ENCODE results near the gene DMXL1. TPM values are rescaled to one million over a fixed set of nuclear protein-coding genes. Genes with fewer than 3 reads are reported as not detected.

Gene DMXL1, protein sequence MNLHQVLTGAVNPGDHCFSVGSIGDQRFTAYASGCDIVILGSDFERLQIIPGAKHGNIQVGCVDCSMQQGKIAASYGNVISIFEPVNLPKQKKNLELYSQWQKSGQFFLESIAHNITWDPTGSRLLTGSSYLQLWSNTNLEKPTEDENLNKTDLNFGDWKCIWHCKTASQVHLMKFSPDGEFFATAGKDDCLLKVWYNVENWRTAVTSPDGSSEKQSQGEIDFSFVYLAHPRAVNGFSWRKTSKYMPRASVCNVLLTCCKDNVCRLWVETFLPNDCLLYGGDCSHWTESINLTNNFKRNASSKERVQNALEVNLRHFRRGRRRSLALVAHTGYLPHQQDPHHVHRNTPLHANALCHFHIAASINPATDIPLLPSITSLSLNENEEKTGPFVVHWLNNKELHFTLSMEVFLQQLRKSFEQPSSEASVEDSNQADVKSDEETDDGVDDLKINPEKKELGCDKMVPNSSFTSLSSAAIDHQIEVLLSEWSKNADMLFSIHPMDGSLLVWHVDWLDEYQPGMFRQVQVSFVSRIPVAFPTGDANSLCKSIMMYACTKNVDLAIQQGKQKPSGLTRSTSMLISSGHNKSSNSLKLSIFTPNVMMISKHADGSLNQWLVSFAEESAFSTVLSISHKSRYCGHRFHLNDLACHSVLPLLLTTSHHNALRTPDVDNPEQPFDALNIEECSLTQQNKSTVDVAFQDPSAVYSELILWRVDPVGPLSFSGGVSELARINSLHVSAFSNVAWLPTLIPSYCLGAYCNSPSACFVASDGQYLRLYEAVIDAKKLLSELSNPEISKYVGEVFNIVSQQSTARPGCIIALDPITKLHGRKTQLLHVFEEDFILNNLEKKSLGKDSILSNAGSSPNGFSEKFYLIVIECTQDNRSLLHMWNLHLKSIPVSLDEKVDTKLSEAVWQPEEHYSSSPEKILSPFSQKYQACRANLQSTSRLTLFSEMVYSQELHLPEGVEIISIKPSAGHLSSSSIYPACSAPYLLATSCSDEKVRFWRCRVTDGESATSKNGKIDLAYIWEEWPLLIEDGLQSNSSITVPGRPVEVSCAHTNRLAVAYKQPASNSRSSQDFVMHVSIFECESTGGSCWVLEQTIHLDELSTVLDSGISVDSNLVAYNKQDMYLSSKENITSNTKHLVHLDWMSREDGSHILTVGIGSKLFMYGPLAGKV (N-terminal part only)
- 100 to 1,000 TPM in 1 of 4 donors, 10 to 100 TPM in 3; 78.8 to 181 (median 90.3) TPM for total RNA-seq

DNA sequence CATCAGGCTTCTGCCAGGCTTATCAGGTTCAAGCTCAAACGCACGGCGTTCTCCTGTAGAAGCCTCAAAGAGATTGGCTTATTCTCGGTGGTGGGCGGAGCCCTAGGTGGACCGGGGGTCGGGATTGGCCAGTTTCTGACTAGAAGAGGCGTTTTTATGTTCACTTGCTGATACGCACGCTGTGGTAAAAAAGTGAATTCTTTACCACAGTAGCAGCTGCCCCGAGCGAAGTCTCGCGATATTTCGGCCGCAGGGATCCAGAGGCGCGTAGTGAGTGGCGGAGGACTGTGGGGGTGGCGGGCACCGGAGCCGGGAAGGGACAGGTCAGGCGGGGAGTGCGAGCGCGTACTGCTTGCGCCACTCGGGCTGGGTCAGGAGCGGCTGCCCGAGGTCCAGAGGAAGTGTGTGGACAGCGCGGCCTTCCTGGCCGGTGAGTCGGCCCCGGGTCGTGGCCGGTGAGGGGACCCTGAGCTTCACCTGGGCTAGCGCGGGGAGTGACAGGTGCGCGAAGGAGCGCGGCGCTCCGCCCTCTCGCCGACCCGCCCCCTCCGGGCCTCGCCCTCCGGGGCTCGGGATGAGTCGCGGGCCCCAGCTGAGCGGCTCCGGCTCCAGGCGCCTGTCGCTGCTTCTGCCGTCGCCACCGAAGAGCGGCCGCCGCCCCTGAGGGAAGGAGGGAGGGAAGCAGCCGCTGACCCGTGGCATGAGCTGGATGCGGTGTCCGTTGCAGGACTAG lies at the start of gene DMXL1:
Gene DMXL1 (plus strand): TSS at position 260 of the 733 bp plus-strand sequence. CDS start 483 bp downstream, outside the sequence.
- Histone ChIP-seq H3K27me3 (no peaks in the 10 kb centered on the region), H3K9me3 (no peaks in the 10 kb centered on the region), H3K27ac (peak within 1 kb of the TSS; percentile 98 to 99 (median 98)), H3K4me3 (peak within 1 kb of the TSS; percentile 78 to 90 (median 87)), H3K36me3 (no peaks in the 10 kb centered on the region), H3K4me1 (peaks cover 3 to 22% (median 11%) of the 10 kb centered on the region in 4 donors)
- peak; percentile 99 to 100 (median 100) for DNase-seq
- TF ChIP-seq, protein P1, sequence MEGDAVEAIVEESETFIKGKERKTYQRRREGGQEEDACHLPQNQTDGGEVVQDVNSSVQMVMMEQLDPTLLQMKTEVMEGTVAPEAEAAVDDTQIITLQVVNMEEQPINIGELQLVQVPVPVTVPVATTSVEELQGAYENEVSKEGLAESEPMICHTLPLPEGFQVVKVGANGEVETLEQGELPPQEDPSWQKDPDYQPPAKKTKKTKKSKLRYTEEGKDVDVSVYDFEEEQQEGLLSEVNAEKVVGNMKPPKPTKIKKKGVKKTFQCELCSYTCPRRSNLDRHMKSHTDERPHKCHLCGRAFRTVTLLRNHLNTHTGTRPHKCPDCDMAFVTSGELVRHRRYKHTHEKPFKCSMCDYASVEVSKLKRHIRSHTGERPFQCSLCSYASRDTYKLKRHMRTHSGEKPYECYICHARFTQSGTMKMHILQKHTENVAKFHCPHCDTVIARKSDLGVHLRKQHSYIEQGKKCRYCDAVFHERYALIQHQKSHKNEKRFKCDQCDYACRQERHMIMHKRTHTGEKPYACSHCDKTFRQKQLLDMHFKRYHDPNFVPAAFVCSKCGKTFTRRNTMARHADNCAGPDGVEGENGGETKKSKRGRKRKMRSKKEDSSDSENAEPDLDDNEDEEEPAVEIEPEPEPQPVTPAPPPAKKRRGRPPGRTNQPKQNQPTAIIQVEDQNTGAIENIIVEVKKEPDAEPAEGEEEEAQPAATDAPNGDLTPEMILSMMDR (IDR thresholded peaks at IDR 0.05), result peak in 1 of 6 experiments; percentile 15
- peak; percentile 82 to 86 for TF ChIP-seq POLR2A (IDR thresholded peaks at IDR 0.05)

DNA sequence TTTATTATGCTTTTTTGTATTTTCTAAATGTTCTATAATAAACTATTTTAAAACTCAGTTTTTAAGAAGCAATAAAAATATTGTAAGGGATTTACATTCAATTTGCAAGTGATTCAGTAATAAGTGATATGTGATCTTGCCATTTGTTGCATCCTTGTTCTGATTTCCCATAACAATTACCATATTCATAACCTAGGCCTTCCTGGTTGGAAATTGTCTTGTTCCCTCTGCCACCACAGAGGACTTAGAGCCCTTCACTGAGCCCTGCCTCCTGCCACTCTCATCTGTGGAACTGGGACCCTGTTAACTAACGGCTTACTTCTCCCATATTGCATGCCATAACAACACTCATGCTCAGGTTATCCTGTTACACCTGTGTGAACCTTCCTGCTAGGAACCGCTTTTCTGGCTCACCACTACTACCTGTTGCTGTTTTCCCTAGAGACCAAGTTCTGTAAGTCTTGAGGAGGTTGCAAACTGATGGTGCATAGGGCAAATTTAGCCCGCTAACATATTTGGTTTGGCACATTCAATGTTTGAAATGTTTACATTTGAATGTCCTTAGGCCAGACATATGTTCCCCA lies 49.6 kb upstream of the DMXL1 start:
- Histone ChIP-seq H3K27ac (peak overlapping the region in 1 of 4 donors; percentile 29), H3K36me3 (no peaks in the 10 kb centered on the region), H3K4me3 (no peak overlapping the region), H3K4me1 (peaks cover 0 to 11% (median 4%) of the 10 kb centered on the region in 4 donors), H3K27me3 (no peaks in the 10 kb centered on the region), H3K9me3 (no peaks in the 10 kb centered on the region)
- TF ChIP-seq, protein P1 (IDR thresholded peaks at IDR 0.05), result no peak
- no peak for TF ChIP-seq POLR2A (IDR thresholded peaks at IDR 0.05)
- no peak for DNase-seq

DNA sequence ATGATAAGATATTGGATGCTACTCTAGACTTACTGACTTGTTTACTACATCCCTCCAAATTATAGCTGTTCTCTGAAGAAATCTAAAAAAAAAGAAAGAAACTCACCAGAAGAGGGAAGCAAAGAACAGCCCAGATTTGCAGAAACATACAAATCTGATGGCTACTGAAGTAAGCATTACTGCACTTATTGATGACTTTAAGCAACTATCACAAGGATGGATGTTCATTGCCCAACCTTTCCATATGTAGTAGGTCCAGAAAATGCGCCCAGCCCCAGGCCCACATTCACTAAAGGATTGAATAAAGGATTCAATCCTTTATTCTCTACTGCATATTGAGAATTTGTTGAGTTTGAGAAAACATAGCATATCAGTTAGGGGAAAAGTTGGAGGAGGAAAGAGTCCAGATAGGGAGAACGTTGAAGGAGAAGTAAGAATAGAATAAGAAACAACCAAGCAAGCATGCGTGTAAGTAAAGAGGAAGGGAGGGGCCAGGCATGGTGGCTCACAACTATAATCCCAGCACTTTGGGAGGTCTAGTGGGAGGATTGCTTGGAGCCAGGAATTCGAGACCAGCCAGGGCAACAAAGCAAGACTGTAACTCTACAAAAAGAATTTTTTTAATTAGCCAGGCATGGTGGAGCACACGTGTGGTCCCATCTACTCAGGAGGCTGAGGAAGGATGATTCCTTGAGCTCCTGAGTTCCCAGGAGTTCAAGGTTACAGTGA lies 48.7 kb upstream of the DMXL1 start:
- peaks cover 0 to 11% (median 4%) of the 10 kb centered on the region in 4 donors for H3K4me1 ChIP-seq
- H3K27ac ChIP-seq, result peak overlapping the region in 1 of 4 donors; percentile 29
- no peaks in the 10 kb centered on the region for H3K9me3 ChIP-seq
- no peaks in the 10 kb centered on the region for H3K27me3 ChIP-seq
- no peak for TF ChIP-seq POLR2A (IDR thresholded peaks at IDR 0.05)
- TF ChIP-seq, protein P1 (IDR thresholded peaks at IDR 0.05), result peak in 5 of 6 experiments; percentile 41 to 48 (median 45)
- no peaks in the 10 kb centered on the region for H3K36me3 ChIP-seq
- no peak overlapping the region for H3K4me3 ChIP-seq
- DNase-seq, result no peak

DNA sequence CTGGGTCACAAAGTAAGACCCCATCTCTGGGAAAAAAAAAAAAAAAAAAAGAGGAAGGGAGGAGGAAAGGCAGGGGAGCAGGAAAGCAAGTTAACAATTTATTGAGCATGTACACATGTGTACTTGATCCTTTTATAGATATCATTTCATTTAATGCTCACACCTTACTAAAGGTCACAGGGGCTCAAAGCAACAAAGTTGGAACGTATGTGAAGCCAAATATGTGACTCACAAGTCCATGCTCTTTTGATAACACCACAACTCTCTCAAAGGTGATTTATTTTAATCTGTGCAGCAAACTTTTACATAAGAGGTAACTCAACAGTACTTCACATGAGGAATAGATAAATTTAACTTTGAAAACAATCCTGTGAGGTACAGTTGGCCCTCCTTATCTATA lies 48.1 kb upstream of the DMXL1 start:
- no peak for DNase-seq
- Histone ChIP-seq H3K27ac (peak overlapping the region in 1 of 4 donors; percentile 18), H3K4me3 (no peak overlapping the region), H3K36me3 (no peaks in the 10 kb centered on the region), H3K9me3 (no peaks in the 10 kb centered on the region), H3K27me3 (no peaks in the 10 kb centered on the region), H3K4me1 (peaks cover 0 to 11% (median 4%) of the 10 kb centered on the region in 4 donors)
- TF ChIP-seq, protein P1 (IDR thresholded peaks at IDR 0.05), result no peak
- no peak for TF ChIP-seq POLR2A (IDR thresholded peaks at IDR 0.05)

Measured in Peyer's patch (tissue), 4 donors.